22Rv1 (cell line): Measurements from ENCODE around the gene LUZP1.

Source experiments
- H3K27ac ChIP-seq: fragments of 450-650 bp; 2 replicates; pipeline ENCODE4 v1.5.1; 2017
- ZFX ChIP-seq: fragments of 450-650 bp; IDR thresholded peaks from 2 replicates; pipeline ENCODE4 v1.6.1; 2017; ENCODE audit warnings: antibody characterized with exemption, borderline replicate concordance
- TF ChIP-seq, protein P1 (sequence below): fragments of 450-650 bp; IDR thresholded peaks from 2 replicates; pipeline ENCODE4 v1.5.1; 2017; ENCODE audit warnings: mild to moderate bottlenecking

The LUZP1 gene

DNA sequence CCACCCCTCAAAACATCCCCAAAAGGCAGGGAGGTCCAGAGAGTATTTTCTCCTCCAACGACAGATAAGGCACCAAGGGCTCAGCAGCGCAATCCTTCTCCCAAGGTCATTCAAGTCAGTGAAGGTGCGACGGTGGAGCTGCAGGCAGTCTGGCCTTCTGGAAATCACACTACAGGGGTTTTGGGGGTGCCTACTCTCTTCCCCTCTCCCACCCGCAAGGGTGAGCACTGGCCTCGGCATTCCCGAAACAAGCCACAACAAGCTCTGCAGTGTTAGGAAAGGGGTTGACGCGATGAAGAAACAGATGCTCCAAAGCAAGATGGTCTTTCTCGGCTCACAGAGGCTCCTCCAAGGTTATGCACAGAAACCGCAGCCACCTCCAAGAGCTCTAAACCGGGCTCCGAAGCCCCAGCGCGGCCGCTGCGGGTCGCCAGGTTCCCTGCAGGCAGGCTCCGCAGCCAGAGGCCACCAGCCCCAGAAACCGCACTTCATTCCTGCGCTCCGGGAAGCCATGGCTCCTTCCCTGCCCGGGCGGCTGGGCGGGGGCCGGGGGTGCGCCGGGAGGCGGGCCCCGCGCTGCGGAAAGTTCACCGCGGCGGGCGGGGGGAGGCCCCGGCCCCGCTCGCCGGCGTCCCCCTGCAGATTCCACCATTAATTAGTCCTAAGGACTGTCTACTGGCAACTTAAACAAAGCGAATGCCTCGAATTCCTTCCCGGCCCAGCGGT lies 1.1 kb downstream of the LUZP1 start:
- peak overlapping the region; percentile 74 for H3K27ac ChIP-seq
- TF ChIP-seq, protein P1, sequence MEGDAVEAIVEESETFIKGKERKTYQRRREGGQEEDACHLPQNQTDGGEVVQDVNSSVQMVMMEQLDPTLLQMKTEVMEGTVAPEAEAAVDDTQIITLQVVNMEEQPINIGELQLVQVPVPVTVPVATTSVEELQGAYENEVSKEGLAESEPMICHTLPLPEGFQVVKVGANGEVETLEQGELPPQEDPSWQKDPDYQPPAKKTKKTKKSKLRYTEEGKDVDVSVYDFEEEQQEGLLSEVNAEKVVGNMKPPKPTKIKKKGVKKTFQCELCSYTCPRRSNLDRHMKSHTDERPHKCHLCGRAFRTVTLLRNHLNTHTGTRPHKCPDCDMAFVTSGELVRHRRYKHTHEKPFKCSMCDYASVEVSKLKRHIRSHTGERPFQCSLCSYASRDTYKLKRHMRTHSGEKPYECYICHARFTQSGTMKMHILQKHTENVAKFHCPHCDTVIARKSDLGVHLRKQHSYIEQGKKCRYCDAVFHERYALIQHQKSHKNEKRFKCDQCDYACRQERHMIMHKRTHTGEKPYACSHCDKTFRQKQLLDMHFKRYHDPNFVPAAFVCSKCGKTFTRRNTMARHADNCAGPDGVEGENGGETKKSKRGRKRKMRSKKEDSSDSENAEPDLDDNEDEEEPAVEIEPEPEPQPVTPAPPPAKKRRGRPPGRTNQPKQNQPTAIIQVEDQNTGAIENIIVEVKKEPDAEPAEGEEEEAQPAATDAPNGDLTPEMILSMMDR, result no peak
- no peak for TF ChIP-seq ZFX

DNA sequence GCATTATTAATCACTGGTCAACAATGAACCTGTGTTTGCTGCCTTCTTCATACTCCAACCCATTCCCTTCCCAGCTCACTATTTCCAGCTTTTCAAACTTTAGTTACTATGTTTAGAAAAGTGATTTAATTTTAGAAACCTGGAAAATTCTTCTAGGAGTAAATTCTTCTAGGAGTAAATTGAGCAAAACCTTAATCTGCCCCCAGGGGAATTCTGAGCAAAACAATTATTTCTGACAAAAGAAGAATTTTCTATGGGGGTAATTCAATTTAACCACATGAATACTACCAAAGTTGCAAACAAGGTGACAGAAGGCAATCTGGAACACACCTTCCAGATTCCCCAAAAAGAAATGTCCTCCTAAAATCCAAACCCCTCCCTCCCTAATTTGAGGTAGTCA lies 1.8 kb downstream of the LUZP1 start:
- TF ChIP-seq, protein P1, result no peak
- no peak for TF ChIP-seq ZFX
- H3K27ac ChIP-seq, result no peak overlapping the region

DNA sequence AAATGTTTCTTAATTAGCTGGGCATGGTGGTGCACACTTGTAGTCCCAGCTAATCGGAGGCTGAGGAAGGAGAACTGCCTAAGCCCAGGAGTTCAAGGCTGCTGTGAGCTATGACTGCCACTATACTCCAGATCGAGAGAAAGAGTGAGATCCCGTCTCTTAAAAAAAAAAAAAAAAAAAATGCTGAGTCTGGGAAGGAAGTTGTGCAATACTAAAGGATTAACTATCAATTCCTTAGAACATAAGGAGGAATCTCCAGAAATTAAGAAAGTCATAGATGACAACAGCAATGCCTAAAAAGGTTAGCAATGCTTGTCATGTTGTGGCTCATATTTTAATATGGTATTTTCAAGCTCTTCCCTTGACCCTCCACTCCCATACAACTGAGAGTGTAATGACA lies 5.3 kb downstream of the LUZP1 start:
- no peak overlapping the region for H3K27ac ChIP-seq
- TF ChIP-seq, protein P1, result no peak
- TF ChIP-seq ZFX, result no peak

DNA sequence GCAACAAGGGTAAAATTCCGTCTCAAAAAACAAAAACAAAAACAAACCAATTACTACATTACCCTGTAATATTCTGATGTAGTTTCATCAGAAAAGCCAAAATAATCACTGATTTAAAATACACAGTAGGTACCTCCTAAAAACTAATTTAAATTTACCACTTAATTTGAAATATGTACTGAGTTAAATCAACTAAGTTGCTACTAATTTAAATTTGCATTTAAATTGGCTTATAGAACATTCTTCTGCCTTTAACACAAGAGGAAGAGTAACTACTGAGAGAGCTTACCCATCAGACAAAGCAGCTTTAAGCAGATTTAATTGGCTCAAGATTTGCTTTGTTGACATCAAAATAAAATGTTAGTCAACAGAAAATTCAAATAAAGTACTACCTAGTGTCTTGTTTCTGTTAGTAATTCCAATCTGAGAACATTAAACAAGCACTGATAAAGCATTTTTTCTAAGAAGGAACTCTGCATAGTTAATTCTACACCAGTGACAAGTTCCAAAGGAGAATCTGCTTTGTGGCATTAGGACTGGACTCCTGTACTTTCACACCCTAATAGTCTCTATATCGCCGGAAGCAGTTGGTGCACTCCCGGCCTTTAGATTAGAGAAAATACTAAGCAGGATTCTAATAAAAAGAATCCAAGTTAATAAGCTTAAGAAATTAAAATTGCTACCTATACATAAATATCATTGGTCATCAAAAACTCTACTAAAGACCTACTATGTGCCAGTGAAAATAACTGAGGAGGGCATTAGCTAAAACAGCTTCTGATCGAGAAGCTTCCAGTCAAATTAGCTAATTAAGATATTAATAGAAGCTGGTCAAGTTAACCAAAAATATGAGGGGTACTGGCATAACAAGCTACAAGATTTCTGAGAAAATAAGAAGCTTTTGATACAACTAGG lies 8.4 kb downstream of the LUZP1 start:
- TF ChIP-seq ZFX, result no peak
- TF ChIP-seq, protein P1, result no peak
- H3K27ac ChIP-seq, result peak overlapping the region; percentile 36

DNA sequence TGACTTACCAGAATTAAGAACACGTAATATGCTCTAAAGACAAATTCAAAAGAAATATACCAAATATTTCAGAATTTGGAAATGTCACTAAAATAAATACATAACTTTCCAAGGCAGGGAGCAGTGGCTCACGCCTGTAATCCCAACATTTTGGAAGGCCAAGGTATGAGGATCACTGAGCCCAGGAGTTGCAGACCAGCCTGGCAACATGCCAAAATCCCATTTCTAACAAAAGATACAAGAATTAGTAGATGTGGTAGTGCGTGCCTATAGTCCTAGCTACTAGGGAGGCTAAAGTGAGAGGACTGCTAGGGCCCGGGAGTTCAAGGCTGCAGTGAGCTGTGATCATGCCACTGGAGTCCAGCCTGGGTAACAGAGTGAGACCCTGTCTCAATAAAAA lies 11.7 kb downstream of the LUZP1 start:
- TF ChIP-seq, protein P1, result no peak
- TF ChIP-seq ZFX, result no peak
- no peak overlapping the region for H3K27ac ChIP-seq

DNA sequence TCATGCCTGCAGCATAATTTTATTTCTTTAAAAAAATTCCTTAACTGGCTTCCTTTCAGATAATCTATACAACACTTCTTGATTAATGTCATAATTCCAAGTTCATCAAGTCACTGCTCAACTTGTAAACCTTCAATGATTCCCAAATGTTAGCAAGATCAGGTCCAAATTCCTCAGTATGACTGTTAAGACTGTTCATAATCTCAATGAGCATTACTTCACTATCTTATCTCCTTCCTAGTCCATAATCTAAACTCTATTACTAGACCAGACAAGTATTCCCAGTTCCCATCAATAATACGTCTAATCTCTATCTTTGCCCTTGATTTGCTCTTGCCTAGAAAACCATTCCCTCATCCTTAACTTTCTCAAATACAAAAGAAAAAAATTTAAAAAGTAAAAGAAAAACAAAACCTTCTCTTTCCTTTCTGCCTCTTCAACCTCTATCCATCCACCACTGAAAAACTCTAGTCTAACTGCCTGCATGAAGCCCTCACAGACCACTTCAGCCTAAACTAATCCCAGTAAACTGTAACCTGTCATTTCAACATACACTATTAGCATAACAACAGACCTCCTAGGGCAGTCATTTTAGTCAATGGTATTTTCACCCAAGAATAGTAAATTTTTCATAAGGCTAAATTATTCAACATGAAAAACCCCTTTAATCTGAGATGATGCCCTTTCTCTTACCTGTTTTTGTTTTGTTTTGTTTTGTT lies 15.5 kb downstream of the LUZP1 start:
- TF ChIP-seq, protein P1, result no peak
- no peak for TF ChIP-seq ZFX
- H3K27ac ChIP-seq, result no peak overlapping the region
